ENCODE measurements around the gene NUDCD3.

Gene NUDCD3

GRCh38 chr7:44396496-44396895 lies 94.0 kb downstream of the NUDCD3 start:
- no peak overlapping the region for H3K4me3 ChIP-seq (ENCODE audit: low read length)
- no peak overlapping the region for H3K4me2 ChIP-seq (ENCODE audit: low read length)
- H3K27ac ChIP-seq (ENCODE audit: low read depth, low read length), result no peak overlapping the region
- no peaks in the 10 kb centered on the region for H3K4me1 ChIP-seq (ENCODE audit: control insufficient read depth, low read length)
- no peaks in the 10 kb centered on the region for H3K79me2 ChIP-seq (ENCODE audit: control insufficient read depth, low read length)
- H3K9me2 ChIP-seq (replicated peaks; ENCODE audit: control insufficient read depth, low read length), result no peaks in the 10 kb centered on the region
- no peaks in the 10 kb centered on the region for H3F3A ChIP-seq (ENCODE audit: control insufficient read depth, insufficient read depth)
- H4K20me1 ChIP-seq (ENCODE audit: control insufficient read depth, insufficient read depth, low read depth, low read length), result no peaks in the 10 kb centered on the region
- H3K36me3 ChIP-seq (ENCODE audit: control insufficient read depth, low read length), result peaks cover 46% of the 10 kb centered on the region
- H3K9me3 ChIP-seq (ENCODE audit: control insufficient read depth, insufficient read depth, low read length), result no peaks in the 10 kb centered on the region
- TF ChIP-seq CTCF (IDR thresholded peaks at IDR 0.05; ENCODE audit: low read depth, low read length, poor library complexity, severe bottlenecking), result no peak
- no peak for TF ChIP-seq EZH2phosphoT487 (IDR thresholded peaks at IDR 0.05; ENCODE audit: borderline replicate concordance, low read length)
- no peaks in the 10 kb centered on the region for H3K27me3 ChIP-seq (ENCODE audit: control insufficient read depth, low read length)

- no peaks in the 10 kb centered on the region for H3F3A ChIP-seq (ENCODE audit: control insufficient read depth, insufficient read depth)
- H3K27ac ChIP-seq (ENCODE audit: low read depth, low read length), result no peak overlapping the region
- H3K4me3 ChIP-seq (ENCODE audit: low read length), result no peak overlapping the region
- H3K4me2 ChIP-seq (ENCODE audit: low read length), result no peak overlapping the region
- TF ChIP-seq CTCF (IDR thresholded peaks at IDR 0.05; ENCODE audit: low read depth, low read length, poor library complexity, severe bottlenecking) (no peak), EZH2phosphoT487 (IDR thresholded peaks at IDR 0.05; ENCODE audit: borderline replicate concordance, low read length) (no peak)
- no peaks in the 10 kb centered on the region for H3K9me3 ChIP-seq (ENCODE audit: control insufficient read depth, insufficient read depth, low read length)
- H4K20me1 ChIP-seq (ENCODE audit: control insufficient read depth, insufficient read depth, low read depth, low read length), result no peaks in the 10 kb centered on the region
- H3K9me2 ChIP-seq (replicated peaks; ENCODE audit: control insufficient read depth, low read length), result no peaks in the 10 kb centered on the region
- H3K4me1 ChIP-seq (ENCODE audit: control insufficient read depth, low read length), result no peaks in the 10 kb centered on the region
- H3K36me3 ChIP-seq (ENCODE audit: control insufficient read depth, low read length), result peaks cover 55% of the 10 kb centered on the region
- no peaks in the 10 kb centered on the region for H3K27me3 ChIP-seq (ENCODE audit: control insufficient read depth, low read length)
- no peaks in the 10 kb centered on the region for H3K79me2 ChIP-seq (ENCODE audit: control insufficient read depth, low read length)
These were observed 95.4 kb downstream of the NUDCD3 start for GRCh38 chr7:44395067-44395466.

DNA sequence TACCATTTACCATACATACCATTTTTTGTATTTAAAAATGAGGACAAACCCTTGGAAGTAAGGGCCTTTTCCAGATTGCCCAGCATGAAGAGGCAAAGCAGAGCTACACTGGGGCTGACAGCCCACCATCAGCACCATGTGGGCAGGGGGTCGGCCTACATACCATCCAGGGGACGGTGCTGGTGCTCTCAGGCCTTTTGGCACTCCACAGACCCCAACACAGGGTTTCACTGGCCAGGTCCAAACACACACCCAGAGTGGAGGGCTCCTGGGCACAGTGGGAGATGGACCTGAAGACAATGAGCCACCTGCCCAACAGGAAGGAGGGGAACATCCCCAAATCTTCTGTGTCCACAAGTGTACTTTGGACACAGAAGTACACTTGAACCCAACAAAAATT lies 95.8 kb downstream of the NUDCD3 start:
- Histone ChIP-seq H3K9me2 (replicated peaks; ENCODE audit: control insufficient read depth, low read length) (no peaks in the 10 kb centered on the region), H3K79me2 (ENCODE audit: control insufficient read depth, low read length) (no peaks in the 10 kb centered on the region), H4K20me1 (ENCODE audit: control insufficient read depth, insufficient read depth, low read depth, low read length) (no peaks in the 10 kb centered on the region), H3K9me3 (ENCODE audit: control insufficient read depth, insufficient read depth, low read length) (no peaks in the 10 kb centered on the region), H3K4me2 (ENCODE audit: low read length) (no peak overlapping the region), H3K27me3 (ENCODE audit: control insufficient read depth, low read length) (no peaks in the 10 kb centered on the region), H3K27ac (ENCODE audit: low read depth, low read length) (no peak overlapping the region), H3F3A (ENCODE audit: control insufficient read depth, insufficient read depth) (no peaks in the 10 kb centered on the region), H3K4me3 (ENCODE audit: low read length) (no peak overlapping the region), H3K36me3 (ENCODE audit: control insufficient read depth, low read length) (peaks cover 57% of the 10 kb centered on the region), H3K4me1 (ENCODE audit: control insufficient read depth, low read length) (no peaks in the 10 kb centered on the region)
- no peak for TF ChIP-seq CTCF (IDR thresholded peaks at IDR 0.05; ENCODE audit: low read depth, low read length, poor library complexity, severe bottlenecking)
- TF ChIP-seq EZH2phosphoT487 (IDR thresholded peaks at IDR 0.05; ENCODE audit: borderline replicate concordance, low read length), result no peak

DNA sequence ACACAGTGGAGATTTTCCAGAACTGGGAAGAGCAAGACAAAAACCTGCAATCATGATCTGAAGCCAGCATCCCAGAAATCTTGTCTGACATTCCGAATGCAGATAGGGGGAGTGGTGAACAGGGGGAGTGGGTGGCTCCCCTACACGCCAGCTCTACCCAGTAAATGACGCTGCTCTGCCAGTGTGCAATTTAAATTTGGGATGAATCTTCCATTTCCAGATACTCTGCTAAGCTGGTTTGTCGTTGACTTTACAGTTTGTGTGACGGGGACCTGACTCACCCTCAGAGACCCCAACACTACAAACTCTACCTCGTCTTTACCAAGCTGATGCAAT lies 96.4 kb downstream of the NUDCD3 start:
- H3K4me1 ChIP-seq (ENCODE audit: control insufficient read depth, low read length), result no peaks in the 10 kb centered on the region
- H3K9me2 ChIP-seq (replicated peaks; ENCODE audit: control insufficient read depth, low read length), result no peaks in the 10 kb centered on the region
- H4K20me1 ChIP-seq (ENCODE audit: control insufficient read depth, insufficient read depth, low read depth, low read length), result no peaks in the 10 kb centered on the region
- H3K9me3 ChIP-seq (ENCODE audit: control insufficient read depth, insufficient read depth, low read length), result no peaks in the 10 kb centered on the region
- no peaks in the 10 kb centered on the region for H3F3A ChIP-seq (ENCODE audit: control insufficient read depth, insufficient read depth)
- H3K79me2 ChIP-seq (ENCODE audit: control insufficient read depth, low read length), result no peaks in the 10 kb centered on the region
- H3K4me2 ChIP-seq (ENCODE audit: low read length), result no peak overlapping the region
- TF ChIP-seq EZH2phosphoT487 (IDR thresholded peaks at IDR 0.05; ENCODE audit: borderline replicate concordance, low read length) (no peak), CTCF (IDR thresholded peaks at IDR 0.05; ENCODE audit: low read depth, low read length, poor library complexity, severe bottlenecking) (no peak)
- no peak overlapping the region for H3K27ac ChIP-seq (ENCODE audit: low read depth, low read length)
- no peak overlapping the region for H3K4me3 ChIP-seq (ENCODE audit: low read length)
- H3K27me3 ChIP-seq (ENCODE audit: control insufficient read depth, low read length), result no peaks in the 10 kb centered on the region
- peaks cover 59% of the 10 kb centered on the region for H3K36me3 ChIP-seq (ENCODE audit: control insufficient read depth, low read length)
